ENCODE results near the gene SLC18B1.

- TF ChIP-seq CHD4 (IDR thresholded peaks at IDR 0.05; ENCODE audit: borderline replicate concordance) (no peak), CTCF (IDR thresholded peaks at IDR 0.05) (no peak), MAX (IDR thresholded peaks at IDR 0.05) (no peak), JUNB (IDR thresholded peaks at IDR 0.05) (no peak), MAFK (IDR thresholded peaks at IDR 0.05; ENCODE audit: partially characterized antibody) (no peak), HMGXB4 (CRISPR knock-in tag; IDR thresholded peaks at IDR 0.05; ENCODE audit: borderline replicate concordance) (no peak), RNF2 (IDR thresholded peaks at IDR 0.05; ENCODE audit: borderline replicate concordance, low read depth) (no peak), POLR2AphosphoS2 (conservative IDR thresholded peaks at IDR 0.05; ENCODE audit: low read length) (peak; percentile 87)
Observed at GRCh38 chr6:132820629-132821381, 22.4 kb upstream of the SLC18B1 start.

Measured in A549 (cell line).